IPS DF 6.9 (cell line): Measurements from ENCODE around the gene PXT1.
"Not testable (repeated sequence)": the region's sequence is repeated elsewhere in the genome, so short reads cannot be mapped to it uniquely, and the experiment has no call there.

Experiments used
- DNase-seq: peaks from one replicate; pipeline ENCODE4 v3.0.0-alpha.2; 2013; ENCODE audit warnings: low read depth, low spot score
- H3K27ac ChIP-seq: one replicate; pipeline ENCODE4 v1.5.1; 2013; ENCODE audit warnings: low read length, control low read depth
- H3K27me3 ChIP-seq: 2 replicates; pipeline ENCODE4 v1.6.1; 2013; ENCODE audit warnings: mild to moderate bottlenecking, low read length; ENCODE audit not compliant: control insufficient read depth, insufficient read depth
- H3K36me3 ChIP-seq: 2 replicates; pipeline ENCODE4 v1.6.1; 2013; ENCODE audit warnings: low read length; ENCODE audit not compliant: control insufficient read depth, insufficient read depth
- H3K4me1 ChIP-seq: 2 replicates; pipeline ENCODE4 v1.6.1; 2013; ENCODE audit warnings: low read length; ENCODE audit not compliant: control insufficient read depth, insufficient read depth
- H3K4me3 ChIP-seq: 2 replicates; pipeline ENCODE4 v1.5.1; 2013; ENCODE audit warnings: mild to moderate bottlenecking, low read length
- H3K9me3 ChIP-seq: 2 replicates; pipeline ENCODE4 v1.6.1; 2013; ENCODE audit warnings: low read length, inconsistent platforms; ENCODE audit not compliant: control insufficient read depth, insufficient read depth
- WGBS: extraction: QIAGEN DNeasy Blood & Tissue Kit; methylation state at CpG from one replicate; pipeline ENCODE4 v1.1.7; 2013; ENCODE audit warnings: mixed read lengths, missing lambda C conversion rate; ENCODE audit not compliant: insufficient read length, insufficient coverage; 5-methylcytosine and 5-hydroxymethylcytosine counted together

Gene PXT1

GRCh38 chr6:36371211-36371610, 71.4 kb downstream of the PXT1 start:
- Histone ChIP-seq H3K36me3 (no peaks in the 10 kb centered on the region), H3K4me3 (no peak overlapping the region), H3K4me1 (no peaks in the 10 kb centered on the region), H3K27me3 (no peaks in the 10 kb centered on the region), H3K9me3 (no peaks in the 10 kb centered on the region), H3K27ac (no peak overlapping the region)
- no peak for DNase-seq
- WGBS, result no CpG with 5 or more reads among the region's 9 CpGs

GRCh38 chr6:36370638-36371037, 72.0 kb downstream of the PXT1 start:
- no peak overlapping the region for H3K27ac ChIP-seq
- H3K4me1 ChIP-seq, result no peaks in the 10 kb centered on the region
- no peak for DNase-seq
- WGBS, result no CpG with 5 or more reads among the region's 2 CpGs
- H3K9me3 ChIP-seq, result no peaks in the 10 kb centered on the region
- H3K36me3 ChIP-seq, result no peaks in the 10 kb centered on the region
- no peaks in the 10 kb centered on the region for H3K27me3 ChIP-seq
- no peak overlapping the region for H3K4me3 ChIP-seq

- H3K36me3 ChIP-seq, result no peaks in the 10 kb centered on the region
- no CpG with 5 or more reads among the region's 14 CpGs for WGBS
- H3K9me3 ChIP-seq, result no peaks in the 10 kb centered on the region
- H3K27ac ChIP-seq, result no peak overlapping the region
- no peaks in the 10 kb centered on the region for H3K27me3 ChIP-seq
- H3K4me1 ChIP-seq, result no peaks in the 10 kb centered on the region
- H3K4me3 ChIP-seq, result no peak overlapping the region
- no peak for DNase-seq
Observed at GRCh38 chr6:36368921-36369865, 73.5 kb downstream of the PXT1 start.

- DNase-seq, result no peak
- Histone ChIP-seq H3K27me3 (no peaks in the 10 kb centered on the region), H3K4me1 (no peaks in the 10 kb centered on the region), H3K36me3 (no peaks in the 10 kb centered on the region), H3K9me3 (no peaks in the 10 kb centered on the region), H3K4me3 (no peak overlapping the region), H3K27ac (no peak overlapping the region)
- WGBS, result no CpG with 5 or more reads among the region's 1 CpG
Observed at GRCh38 chr6:36368421-36368820, 74.2 kb downstream of the PXT1 start.

DNA sequence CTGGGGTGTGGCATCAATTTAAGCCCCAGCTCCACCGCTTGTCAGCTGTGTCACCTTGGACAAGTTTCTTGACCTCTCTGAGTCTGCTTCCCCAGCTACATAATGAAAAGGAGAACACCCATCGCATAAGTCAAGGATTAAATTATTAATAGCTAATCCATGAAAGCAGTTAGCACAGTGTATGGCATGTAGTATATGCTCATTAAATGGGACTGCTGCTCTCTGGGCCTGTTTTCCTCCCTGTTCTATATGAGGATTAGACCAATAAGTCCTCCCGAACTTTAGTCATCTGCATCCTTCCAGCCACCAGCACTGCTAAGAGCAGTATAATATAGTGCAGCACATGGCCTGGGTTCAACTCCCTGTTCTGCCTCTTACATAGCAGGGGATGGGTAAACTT, 74.9 kb downstream of the PXT1 start:
- Histone ChIP-seq H3K36me3 (no peaks in the 10 kb centered on the region), H3K4me3 (no peak overlapping the region), H3K9me3 (no peaks in the 10 kb centered on the region), H3K27ac (no peak overlapping the region), H3K27me3 (no peaks in the 10 kb centered on the region), H3K4me1 (no peaks in the 10 kb centered on the region)
- DNase-seq, result no peak
- no CpG with 5 or more reads among the region's 3 CpGs for WGBS

GRCh38 chr6:36364669-36365479, 77.8 kb downstream of the PXT1 start:
- WGBS, result no CpG with 5 or more reads among the region's 19 CpGs
- H3K27me3 ChIP-seq, result no peaks in the 10 kb centered on the region
- H3K4me3 ChIP-seq, result no peak overlapping the region
- no peak overlapping the region for H3K27ac ChIP-seq
- H3K9me3 ChIP-seq, result no peaks in the 10 kb centered on the region
- no peak for DNase-seq
- H3K4me1 ChIP-seq, result no peaks in the 10 kb centered on the region; the same call in 1 of the 2 replicates
- H3K36me3 ChIP-seq, result no peaks in the 10 kb centered on the region

- no CpG with 5 or more reads among the region's 34 CpGs for WGBS
Observed at GRCh38 chr6:36364061-36364635, 78.5 kb downstream of the PXT1 start.

DNA sequence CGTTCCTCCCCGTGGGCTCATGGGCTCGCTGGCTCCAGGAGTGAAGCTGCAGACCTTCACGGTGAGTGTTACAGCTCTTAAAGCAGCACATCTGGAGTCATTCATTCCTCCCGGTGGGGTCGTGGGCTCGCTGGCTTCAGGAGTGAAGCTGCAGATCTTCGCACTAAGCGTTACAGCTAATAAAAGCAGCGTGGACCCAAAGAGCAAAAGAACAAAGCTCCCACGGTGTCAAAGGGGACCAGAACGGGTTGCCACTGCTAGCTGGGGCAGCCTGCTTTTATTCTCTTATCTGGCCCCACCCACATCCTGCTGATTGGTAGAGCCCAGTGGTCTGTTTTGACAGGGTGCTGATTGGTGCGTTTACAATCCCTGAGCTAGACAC, 79.3 kb downstream of the PXT1 start:
- not testable (repeated sequence) for H3K27me3 ChIP-seq, H3K9me3 ChIP-seq, H3K36me3 ChIP-seq, H3K4me1 ChIP-seq, DNase-seq, H3K4me3 ChIP-seq, H3K27ac ChIP-seq
- WGBS, result no CpG with 5 or more reads among the region's 13 CpGs

More at GRCh38 chr6:36364061-36364635, 78.5 kb downstream of the PXT1 start:
- not testable (repeated sequence) for H3K9me3 ChIP-seq, H3K27ac ChIP-seq, H3K4me1 ChIP-seq, H3K27me3 ChIP-seq, H3K36me3 ChIP-seq, DNase-seq, H3K4me3 ChIP-seq

DNA sequence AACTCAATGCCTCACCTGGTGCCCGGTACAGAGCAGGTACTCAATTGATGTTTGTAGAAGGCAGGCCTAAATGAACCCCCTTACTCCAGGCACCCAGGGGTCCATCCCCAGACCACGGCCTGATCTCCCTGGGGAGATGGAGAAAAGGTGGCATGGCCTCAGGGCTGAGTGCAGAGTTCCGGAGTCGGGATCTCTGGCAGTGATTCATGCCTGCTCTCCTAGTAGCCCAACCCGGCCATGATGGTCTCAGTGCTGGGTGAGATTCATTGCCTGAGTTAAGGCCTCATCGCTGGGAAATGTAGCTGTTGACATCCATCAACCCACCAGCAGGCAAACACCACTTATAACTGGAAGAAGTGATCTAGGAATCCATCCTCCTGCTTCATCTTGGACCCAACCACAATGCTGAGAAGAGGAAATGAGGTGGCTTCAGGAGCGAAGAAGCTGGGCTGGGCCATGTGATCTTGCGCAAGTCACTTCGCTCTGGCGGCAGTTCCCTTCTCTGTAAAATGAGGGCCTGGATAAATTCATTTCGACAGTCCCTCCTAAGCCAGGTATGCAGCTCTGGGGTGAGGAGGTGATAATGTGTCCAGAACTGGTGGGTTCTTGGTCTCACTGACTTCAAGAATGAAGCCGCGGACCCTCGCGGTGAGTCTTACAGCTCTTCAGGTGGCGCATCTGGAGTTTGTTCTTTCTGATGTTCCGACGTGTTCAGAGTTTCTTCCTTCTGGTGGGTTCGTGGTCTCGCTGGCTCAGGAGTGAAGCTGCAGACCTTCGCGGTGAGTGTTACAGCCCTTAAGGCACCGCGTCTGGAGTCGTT, 79.9 kb downstream of the PXT1 start:
- Histone ChIP-seq H3K36me3 (no peaks in the 10 kb centered on the region), H3K4me3 (no peak overlapping the region), H3K27me3 (no peaks in the 10 kb centered on the region), H3K9me3 (no peaks in the 10 kb centered on the region), H3K27ac (no peak overlapping the region), H3K4me1 (no peaks in the 10 kb centered on the region; the same call in 1 of the 2 replicates)
- DNase-seq, result no peak
- no CpG with 5 or more reads among the region's 25 CpGs for WGBS

- no peak for DNase-seq
- WGBS, result no CpG with 5 or more reads among the region's 11 CpGs
- no peak overlapping the region for H3K4me3 ChIP-seq
- no peaks in the 10 kb centered on the region for H3K36me3 ChIP-seq
- no peak overlapping the region for H3K27ac ChIP-seq
- no peaks in the 10 kb centered on the region for H3K9me3 ChIP-seq
- H3K27me3 ChIP-seq, result no peaks in the 10 kb centered on the region
- H3K4me1 ChIP-seq, result no peaks in the 10 kb centered on the region; the same call in 1 of the 2 replicates
Observed at GRCh38 chr6:36361071-36361470, 81.6 kb downstream of the PXT1 start.
